ELR (cell line): ENCODE measurements around the gene WWOX.

Experiments used
- DNase-seq: peaks from one replicate; pipeline ENCODE4 v3.0.0-alpha.2; 2015; ENCODE audit warnings: low read depth

Gene WWOX

DNA sequence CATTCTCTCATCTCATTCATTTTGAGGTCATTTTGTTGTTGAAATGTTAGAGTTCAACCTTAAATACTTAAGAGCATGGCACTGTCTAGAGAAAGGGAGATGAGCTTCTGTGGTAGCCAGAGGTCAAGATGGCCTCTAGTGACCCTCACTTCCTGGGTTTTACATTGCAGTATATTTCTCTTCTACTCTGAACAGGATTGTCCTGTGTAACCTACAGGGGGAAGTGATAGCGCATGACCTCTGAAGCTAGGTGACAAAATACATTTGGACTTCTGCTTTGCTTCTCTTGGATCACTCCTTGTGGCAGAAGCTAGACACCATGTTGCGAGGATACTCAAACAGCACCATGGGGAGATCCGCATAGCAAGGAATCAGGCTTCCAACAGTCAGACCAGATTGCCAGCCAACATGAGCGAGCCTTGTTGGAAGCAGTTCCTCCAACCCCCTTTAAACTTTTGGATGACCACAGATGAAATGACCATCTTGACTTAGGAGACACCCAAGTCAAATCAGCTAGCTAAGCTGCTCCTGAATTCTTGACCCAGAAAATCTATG lies 752.7 kb downstream of the WWOX start:
- DNase-seq = no peak

GRCh38 chr16:78862022-78862421 lies 762.6 kb downstream of the WWOX start:
- DNase-seq = no peak

DNA sequence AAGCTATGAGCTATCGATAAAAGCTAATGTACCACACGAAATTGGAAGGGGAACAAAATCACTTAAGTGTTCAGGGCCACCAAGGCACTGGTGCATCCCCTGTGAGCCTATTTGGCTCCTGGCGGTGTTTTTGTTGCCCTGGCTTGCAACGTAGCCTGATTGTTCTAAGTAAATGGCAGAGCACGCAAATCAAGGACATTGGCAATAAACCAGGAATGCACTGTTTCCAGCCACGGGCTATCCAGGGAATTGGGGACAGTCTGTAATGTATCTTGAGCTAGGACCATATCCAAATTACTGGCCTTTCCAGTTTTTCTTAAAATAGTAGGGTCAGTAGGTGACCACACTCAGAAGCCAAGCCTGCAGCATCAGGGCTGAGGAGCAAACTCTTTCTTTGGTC lies 767.1 kb downstream of the WWOX start:
- DNase-seq = no peak

- no peak for DNase-seq
Measured at GRCh38 chr16:78869492-78869891, 770.0 kb downstream of the WWOX start.

- no peak for DNase-seq
Measured at GRCh38 chr16:78871241-78871640, 771.8 kb downstream of the WWOX start.

GRCh38 chr16:78876671-78877070 lies 777.2 kb downstream of the WWOX start:
- DNase-seq = no peak

- no peak for DNase-seq
Measured at GRCh38 chr16:78877114-78877655, 777.7 kb downstream of the WWOX start.

DNA sequence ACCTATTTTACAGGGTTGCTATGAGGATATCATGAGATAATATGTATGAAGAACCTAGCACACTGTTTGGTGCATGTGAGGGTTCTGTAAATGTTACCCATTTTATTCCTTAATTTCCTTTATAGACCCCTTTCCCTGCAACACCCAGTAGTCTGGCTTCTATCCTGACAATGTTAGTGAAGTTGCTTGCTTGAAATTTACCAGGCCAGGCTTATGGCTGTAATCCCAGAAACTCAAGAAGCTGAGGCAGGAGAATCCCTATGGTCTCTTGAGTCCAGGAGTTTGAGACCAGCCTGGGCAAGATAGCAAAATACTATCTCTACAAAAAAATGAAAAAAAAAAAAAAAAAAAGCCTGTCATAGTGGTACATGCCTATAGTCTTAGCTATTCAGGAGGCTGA lies 779.1 kb downstream of the WWOX start:
- DNase-seq = no peak

DNA sequence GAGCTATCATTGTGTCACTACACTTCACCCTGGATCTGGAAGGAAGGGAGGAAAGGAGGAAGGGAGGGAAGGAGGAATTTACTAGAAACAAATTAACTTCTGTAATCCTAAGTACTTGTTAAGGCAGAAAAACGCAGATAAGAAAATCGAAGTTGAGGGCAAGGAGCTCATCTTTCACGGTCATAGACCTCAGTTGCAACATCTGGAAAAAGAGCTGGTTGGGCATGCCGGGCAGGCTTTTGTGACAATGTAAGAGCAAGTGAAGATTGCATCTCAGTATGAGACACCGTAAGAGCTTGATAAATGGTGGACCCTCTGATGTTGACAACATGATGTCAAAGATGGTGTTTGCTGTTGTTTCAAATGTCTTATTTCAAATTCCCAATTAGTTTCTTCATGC lies 779.6 kb downstream of the WWOX start:
- DNase-seq = no peak

DNA sequence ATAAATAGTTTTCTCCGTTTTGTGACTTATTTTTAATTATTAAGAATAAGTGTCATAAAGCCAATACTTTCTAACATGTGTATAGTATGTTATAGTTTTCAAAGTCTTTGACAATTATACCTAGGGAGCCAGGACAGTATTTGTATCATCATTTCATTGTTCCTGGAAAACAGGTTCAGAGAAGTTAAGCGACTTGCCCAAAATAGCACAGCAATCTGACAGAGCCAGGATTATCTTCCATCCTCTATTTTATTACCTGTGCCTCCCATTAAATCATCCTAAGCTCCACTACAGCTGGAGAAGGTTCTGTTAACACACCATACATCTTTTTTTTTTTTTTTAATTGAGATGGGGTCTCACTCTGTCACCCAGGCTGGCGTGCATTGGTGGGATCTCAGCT lies 782.7 kb downstream of the WWOX start:
- DNase-seq = no peak

GRCh38 chr16:78882751-78883150 lies 783.3 kb downstream of the WWOX start:
- no peak for DNase-seq

GRCh38 chr16:78884204-78884603 lies 784.8 kb downstream of the WWOX start:
- DNase-seq = no peak

DNA sequence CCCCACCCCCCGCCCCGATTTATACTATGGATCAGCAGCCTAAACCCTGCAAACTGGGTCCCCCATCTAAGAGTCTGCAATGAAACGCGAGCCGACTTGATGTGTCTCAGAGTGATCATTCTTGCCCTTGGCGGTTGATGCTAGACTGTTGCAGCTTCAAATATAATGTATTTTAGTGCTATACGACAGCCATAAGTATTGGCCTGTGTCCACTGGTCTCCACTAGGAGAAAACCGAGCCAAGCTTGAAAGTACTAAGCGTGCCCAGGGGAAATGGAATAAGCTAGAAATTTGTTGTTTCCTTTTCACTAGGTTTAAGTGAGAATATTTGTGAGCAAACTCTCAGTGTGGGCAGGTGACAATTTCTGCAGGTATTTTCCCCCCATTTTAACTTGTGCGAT lies 789.9 kb downstream of the WWOX start:
- no peak for DNase-seq

GRCh38 chr16:78890373-78890895 lies 791.0 kb downstream of the WWOX start:
- DNase-seq = no peak

DNA sequence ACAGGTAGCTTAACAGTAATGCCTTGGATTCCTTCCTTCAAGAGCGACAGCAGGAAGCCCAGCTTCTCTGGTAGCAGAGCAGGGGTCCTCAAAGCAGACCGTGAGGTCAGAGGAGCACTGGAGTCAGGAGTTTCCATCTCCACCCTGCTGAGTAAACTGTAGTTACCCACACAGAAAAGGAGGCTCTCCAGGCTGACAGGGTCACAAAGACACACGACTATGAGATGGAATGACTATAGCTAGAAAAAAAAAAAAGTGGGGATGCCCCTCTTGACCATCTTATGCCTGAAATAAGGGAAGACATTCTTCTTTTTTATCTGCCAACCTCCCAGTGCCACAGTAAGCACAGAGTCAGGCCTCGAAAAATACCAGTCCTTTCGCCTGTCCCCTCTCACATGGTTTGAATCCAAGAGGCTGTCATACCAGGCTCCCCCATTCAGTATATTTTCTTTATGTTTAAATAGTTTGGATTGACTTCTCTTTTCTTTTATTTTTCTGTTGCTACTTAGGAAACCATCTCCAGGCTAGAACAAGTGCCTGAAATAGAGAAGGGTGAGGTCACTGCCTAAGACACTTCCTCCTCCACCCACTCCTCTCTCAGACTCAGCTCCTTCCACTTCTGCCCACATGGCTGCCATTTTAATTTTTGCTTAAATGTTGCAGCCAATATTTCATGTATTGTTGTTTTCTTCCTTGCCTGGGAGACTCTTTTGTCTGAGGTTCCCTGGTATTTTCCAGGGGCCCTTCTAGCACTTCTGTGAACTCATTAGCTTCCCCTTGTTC lies 793.7 kb downstream of the WWOX start:
- DNase-seq = no peak

- no peak for DNase-seq
Measured at GRCh38 chr16:78894886-78895285, 795.4 kb downstream of the WWOX start.

- no peak for DNase-seq
Measured at GRCh38 chr16:78895681-78896080, 796.2 kb downstream of the WWOX start.

GRCh38 chr16:78896280-78896679 lies 796.8 kb downstream of the WWOX start:
- DNase-seq = no peak

GRCh38 chr16:78897299-78897698 lies 797.8 kb downstream of the WWOX start:
- DNase-seq = no peak

- no peak for DNase-seq
Measured at GRCh38 chr16:78900044-78900811, 800.8 kb downstream of the WWOX start.

DNA sequence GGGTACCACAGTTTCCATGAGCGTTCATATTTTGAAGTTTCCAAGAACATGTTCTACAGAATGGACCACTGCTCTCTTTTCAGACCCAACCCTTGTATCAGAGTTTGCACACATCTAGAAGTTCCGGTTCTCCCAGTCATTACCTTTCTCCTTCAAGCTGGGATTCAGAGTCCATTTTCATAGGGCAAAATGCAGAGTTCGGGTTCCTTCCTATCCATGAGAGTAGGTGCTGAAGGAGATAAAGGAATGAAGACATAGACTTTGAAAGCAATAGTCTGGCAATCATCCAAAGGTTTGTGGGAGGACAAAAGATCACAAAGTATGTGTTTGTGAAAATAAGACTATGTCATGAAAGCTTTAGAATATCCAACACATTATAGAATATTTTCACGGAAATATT lies 801.5 kb downstream of the WWOX start:
- DNase-seq = no peak

- DNase-seq = no peak
Measured at GRCh38 chr16:78902321-78902720, 802.9 kb downstream of the WWOX start.

- no peak for DNase-seq
Measured at GRCh38 chr16:78903237-78903636, 803.8 kb downstream of the WWOX start.
